NCI-H1048 (cell line): ENCODE results near the gene VASN.

ENCODE experiments used
- DNase-seq: peaks from one replicate; lab custom pipeline; 2025; lab: John Stamatoyannopoulos, UW

VASN gene

GRCh38 chr16:4354512-4355409 lies 16.9 kb upstream of the VASN start:
- DNase-seq = no peak

- no peak for DNase-seq
Observed at GRCh38 chr16:4356820-4357219, 14.8 kb upstream of the VASN start.

- no peak for DNase-seq
Observed at GRCh38 chr16:4358236-4358635, 13.4 kb upstream of the VASN start.

GRCh38 chr16:4358831-4359561 lies 12.7 kb upstream of the VASN start:
- DNase-seq = no peak

GRCh38 chr16:4359914-4360313 lies 11.7 kb upstream of the VASN start:
- no peak for DNase-seq

- no peak for DNase-seq
Observed at GRCh38 chr16:4360538-4361021, 11.1 kb upstream of the VASN start.

GRCh38 chr16:4361033-4361943 lies 10.4 kb upstream of the VASN start:
- no peak for DNase-seq

- no peak for DNase-seq
Observed at GRCh38 chr16:4361944-4362311, 9.7 kb upstream of the VASN start.

- DNase-seq = no peak
Observed at GRCh38 chr16:4362476-4363135, 9.0 kb upstream of the VASN start.

GRCh38 chr16:4364196-4365013 lies 7.2 kb upstream of the VASN start:
- no peak for DNase-seq

GRCh38 chr16:4365014-4365406 lies 6.6 kb upstream of the VASN start:
- DNase-seq = no peak

- DNase-seq = no peak
Observed at GRCh38 chr16:4365615-4366014, 6.0 kb upstream of the VASN start.

GRCh38 chr16:4366016-4366415 lies 5.6 kb upstream of the VASN start:
- DNase-seq = no peak

GRCh38 chr16:4367393-4367856 lies 4.2 kb upstream of the VASN start:
- no peak for DNase-seq

GRCh38 chr16:4369007-4369733 lies 2.5 kb upstream of the VASN start:
- no peak for DNase-seq

- DNase-seq = no peak
Observed at GRCh38 chr16:4370151-4370550, 1.5 kb upstream of the VASN start.

GRCh38 chr16:4370570-4371356 lies 885 bp upstream of the VASN start:
- DNase-seq = no peak

GRCh38 chr16:4372001-4372577 lies 441 bp downstream of the VASN start:
- DNase-seq = no peak
